ENCODE data around the gene KIF18B.
"Not testable (repeated sequence)": the region's sequence is repeated elsewhere in the genome, so short reads cannot be mapped to it uniquely, and the experiment has no call there.

The KIF18B gene

DNA sequence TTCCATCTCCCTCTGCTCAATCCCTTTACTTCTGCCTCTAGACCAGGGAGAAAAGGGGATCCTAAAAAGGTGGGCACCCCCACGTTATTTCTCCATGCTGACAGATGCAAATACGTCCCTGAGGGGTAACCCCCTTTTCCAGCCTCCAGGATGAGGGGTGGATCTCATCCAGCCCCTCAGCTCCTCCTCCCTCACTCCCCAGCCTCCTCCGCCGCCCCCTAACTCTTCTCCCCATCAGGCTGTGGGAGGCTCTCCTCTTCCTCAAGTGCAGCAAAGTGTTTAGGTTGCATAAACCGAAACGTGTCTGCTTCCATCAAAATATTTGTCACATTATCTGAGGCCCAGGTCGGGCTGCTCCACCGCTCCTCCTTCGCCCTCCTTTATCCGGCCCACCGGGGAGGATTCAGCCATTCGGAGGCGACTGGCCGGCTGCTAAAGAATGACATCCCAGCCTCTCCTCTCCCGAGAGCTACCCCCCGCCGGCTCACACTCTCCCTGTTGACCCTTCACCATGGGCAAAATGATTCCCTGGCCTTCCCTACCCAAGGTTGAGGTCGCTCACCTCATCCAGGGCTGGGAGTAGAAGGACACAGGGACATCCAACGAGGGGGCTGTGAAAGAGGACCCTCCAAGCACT lies 21.7 kb upstream of the KIF18B start:
- no peak for DNase-seq (ENCODE audit: low read depth in 4 of 4, low spot score in 1 of 4)

GRCh38 chr17:44968225-44969143 lies 20.9 kb upstream of the KIF18B start, which contains the start of gene C1QL1:
Gene C1QL1, minus strand, starts transcription at chr17:44968303. Its CDS starts 255 bp downstream, at chr17:44968048.
- DNase-seq (ENCODE audit: low read depth in 4 of 4, low spot score in 1 of 4), result peak; percentile 71 to 87 (median 82)

DNA sequence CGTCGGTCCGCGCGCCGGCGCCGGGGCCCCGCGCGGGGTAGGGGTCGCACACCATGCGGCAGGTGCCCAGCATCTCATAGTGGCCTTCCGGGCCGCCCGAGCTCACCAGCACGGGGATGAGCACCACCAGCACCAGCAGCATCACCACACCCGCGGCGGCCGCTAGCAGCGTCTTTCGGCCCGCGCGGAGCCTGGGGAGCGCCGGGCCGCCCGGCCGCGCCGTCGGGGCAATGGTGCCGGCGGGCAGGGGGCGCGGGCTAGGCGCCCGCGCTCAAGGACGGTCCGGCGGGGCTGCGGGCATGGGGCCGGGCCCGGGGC lies 20.3 kb upstream of the KIF18B start:
- DNase-seq (ENCODE audit: low read depth in 4 of 4, low spot score in 1 of 4), result no peak

- DNase-seq (ENCODE audit: low read depth in 4 of 4, low spot score in 1 of 4), result no peak
Observed at GRCh38 chr17:44967026-44967906, 19.7 kb upstream of the KIF18B start.

GRCh38 chr17:44966348-44967025 lies 18.9 kb upstream of the KIF18B start:
- no peak for DNase-seq (ENCODE audit: low read depth in 4 of 4, low spot score in 1 of 4)

- no peak for DNase-seq (ENCODE audit: low read depth in 4 of 4, low spot score in 1 of 4)
Observed at GRCh38 chr17:44965481-44966234, 18.1 kb upstream of the KIF18B start.

DNA sequence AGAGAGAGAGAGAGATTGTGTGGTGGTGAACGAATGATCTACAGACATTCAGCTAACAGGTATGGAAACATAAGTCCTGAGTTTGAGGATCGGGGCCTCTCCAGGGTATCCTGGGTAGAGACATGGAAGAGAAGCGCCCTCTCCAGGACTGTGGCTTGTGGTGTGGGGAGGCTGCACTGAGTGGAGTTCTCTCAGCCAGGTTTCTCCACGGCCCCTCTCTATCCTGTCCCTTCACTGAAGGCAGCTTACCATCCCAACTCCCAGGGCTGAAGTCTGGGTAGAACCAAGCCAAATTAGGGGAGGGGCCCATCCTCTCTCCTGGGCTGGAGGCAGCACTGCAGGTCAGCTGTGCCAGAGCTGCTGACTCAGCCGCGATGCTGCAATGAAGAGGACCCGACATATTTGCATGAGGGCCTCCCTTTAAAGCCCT lies 14.4 kb upstream of the KIF18B start:
- DNase-seq (ENCODE audit: low read depth in 4 of 4, low spot score in 1 of 4), result no peak

GRCh38 chr17:44960691-44961090 lies 13.1 kb upstream of the KIF18B start:
- DNase-seq (ENCODE audit: low read depth in 4 of 4, low spot score in 1 of 4), result no peak

GRCh38 chr17:44959821-44960531 lies 12.4 kb upstream of the KIF18B start:
- no peak for DNase-seq (ENCODE audit: low read depth in 4 of 4, low spot score in 1 of 4)

- no peak for DNase-seq (ENCODE audit: low read depth in 4 of 4, low spot score in 1 of 4)
Observed at GRCh38 chr17:44956998-44957981, 9.7 kb upstream of the KIF18B start.

- no peak for DNase-seq (ENCODE audit: low read depth in 4 of 4, low spot score in 1 of 4)
Observed at GRCh38 chr17:44955674-44956425, 8.3 kb upstream of the KIF18B start.

- no peak for DNase-seq (ENCODE audit: low read depth in 4 of 4, low spot score in 1 of 4)
Observed at GRCh38 chr17:44952946-44953475, 5.4 kb upstream of the KIF18B start.

GRCh38 chr17:44948315-44948795 lies 782 bp upstream of the KIF18B start:
- no peak for DNase-seq (ENCODE audit: low read depth in 4 of 4, low spot score in 1 of 4)

GRCh38 chr17:44945652-44946051 lies 1.9 kb downstream of the KIF18B start:
- not testable (repeated sequence) for DNase-seq (ENCODE audit: low read depth in 4 of 4, low spot score in 1 of 4)

GRCh38 chr17:44942456-44942855 lies 5.1 kb downstream of the KIF18B start:
- no peak for DNase-seq (ENCODE audit: low read depth in 4 of 4, low spot score in 1 of 4)

DNA sequence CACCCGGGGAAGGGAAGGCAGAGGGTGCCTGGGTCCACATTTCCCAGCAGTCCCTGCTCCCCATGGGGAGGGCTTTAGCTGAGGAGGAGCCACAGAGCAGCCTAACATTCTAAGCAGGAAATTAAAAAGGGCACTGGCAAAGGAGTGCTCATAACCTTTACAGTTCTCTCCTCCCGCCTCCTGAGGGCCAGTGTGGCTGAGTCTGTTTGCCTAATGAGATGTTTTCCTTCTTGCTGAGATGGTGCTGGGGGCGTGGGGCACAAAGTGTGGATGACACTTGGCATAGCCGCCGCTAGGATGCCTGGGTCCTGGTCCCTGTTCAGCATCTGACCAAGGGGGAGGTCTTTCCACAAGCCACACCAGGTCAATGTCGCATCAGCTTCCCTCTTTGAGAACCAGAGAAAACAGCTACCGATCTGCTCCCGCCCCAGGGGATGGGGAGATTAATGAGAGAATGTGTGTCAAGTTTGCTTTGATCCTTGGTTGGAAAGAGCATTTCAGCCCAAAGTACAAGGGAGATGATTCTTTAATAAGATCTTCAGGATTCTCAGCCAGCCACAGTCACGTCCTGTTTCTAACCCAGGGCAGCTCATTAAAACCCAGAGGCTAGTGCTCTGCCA lies 5.8 kb downstream of the KIF18B start:
- no peak for DNase-seq (ENCODE audit: low read depth in 4 of 4, low spot score in 1 of 4)

- no peak for DNase-seq (ENCODE audit: low read depth in 4 of 4, low spot score in 1 of 4)
Observed at GRCh38 chr17:44940768-44941167, 6.8 kb downstream of the KIF18B start.

Measured in stimulated activated CD4-positive, alpha-beta T cell treated with anti-CD3 and anti-CD28 coated beads, Interleukin-1b, Interleukin-23, amount 100 ng/mL, for 24 hours (primary cell).